Hypothalamus (tissue), 51 donors: ENCODE measurements around the gene VARS2.
"Not testable (repeated sequence)": the region's sequence is repeated elsewhere in the genome, so short reads cannot be mapped to it uniquely, and the experiment has no call there.

Experiments
- DNase-seq, 51 donors: peaks; one replicate each; lab custom pipeline; 2025; lab: John Stamatoyannopoulos, UW

The VARS2 gene

DNA sequence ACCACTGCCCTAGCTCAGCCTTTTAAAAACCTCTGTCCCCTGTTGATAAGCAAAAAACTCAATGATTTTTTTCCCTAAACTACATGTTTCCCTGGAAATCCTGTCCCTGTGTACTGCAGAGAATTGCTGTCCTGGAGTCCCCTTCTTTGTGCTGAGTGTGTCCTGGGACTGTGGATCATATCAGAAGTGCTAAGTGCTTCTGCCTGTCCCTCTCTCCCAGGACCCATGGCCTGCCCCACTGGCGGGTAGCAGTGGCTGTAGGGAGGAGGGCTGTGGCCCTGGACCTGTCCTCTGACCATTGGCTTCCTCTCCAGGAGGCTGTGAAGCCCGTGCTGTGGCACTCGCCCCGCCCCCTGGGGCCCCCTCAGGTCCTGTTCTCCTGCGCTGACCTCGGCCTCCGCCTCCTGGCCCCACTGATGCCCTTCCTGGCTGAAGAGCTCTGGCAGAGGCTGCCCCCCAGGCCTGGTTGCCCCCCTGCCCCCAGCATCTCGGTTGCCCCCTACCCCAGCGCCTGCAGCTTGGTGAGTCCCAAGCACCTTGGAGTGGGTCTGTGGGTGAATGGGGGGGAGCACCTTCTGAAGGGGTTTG is 10.1 kb downstream of the VARS2 start:
- DNase-seq: not testable (repeated sequence)

DNA sequence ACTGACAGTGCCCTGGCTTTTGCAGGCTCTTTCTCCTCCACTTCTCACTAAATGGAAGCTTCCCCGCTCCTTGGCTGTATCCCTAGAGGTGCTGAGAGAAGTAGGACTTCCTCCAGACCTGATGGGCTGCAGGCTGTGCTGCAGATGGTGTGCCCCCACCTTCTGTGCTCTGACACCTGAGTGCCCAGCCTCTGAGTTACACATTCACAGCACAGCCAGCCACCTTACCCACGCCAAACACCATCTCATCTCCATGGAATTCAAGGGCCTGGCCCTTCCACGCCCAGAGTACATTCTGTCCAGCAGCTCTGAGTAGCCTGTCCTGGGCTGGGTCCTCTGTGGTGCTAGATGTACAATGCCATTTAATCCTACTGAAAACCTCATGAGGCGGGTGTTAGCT is 12.6 kb downstream of the VARS2 start:
- no peak for DNase-seq

- DNase-seq: not testable (repeated sequence)
Measured at GRCh38 chr6:30927080-30927479, 13.0 kb downstream of the VARS2 start.

GRCh38 chr6:30928677-30929076 is 14.6 kb downstream of the VARS2 start:
- no peak for DNase-seq

- DNase-seq: no peak
Measured at GRCh38 chr6:30930506-30930905, 16.5 kb downstream of the VARS2 start.

- DNase-seq: no peak
Measured at GRCh38 chr6:30931272-30931671, 17.2 kb downstream of the VARS2 start.

- no peak for DNase-seq
Measured at GRCh38 chr6:30931969-30932645, 18.1 kb downstream of the VARS2 start, which contains the start of gene SFTA2. TSS of gene SFTA2 (minus strand) at chr6:30932170. CDS start at chr6:30932096, 74 bp downstream.

DNA sequence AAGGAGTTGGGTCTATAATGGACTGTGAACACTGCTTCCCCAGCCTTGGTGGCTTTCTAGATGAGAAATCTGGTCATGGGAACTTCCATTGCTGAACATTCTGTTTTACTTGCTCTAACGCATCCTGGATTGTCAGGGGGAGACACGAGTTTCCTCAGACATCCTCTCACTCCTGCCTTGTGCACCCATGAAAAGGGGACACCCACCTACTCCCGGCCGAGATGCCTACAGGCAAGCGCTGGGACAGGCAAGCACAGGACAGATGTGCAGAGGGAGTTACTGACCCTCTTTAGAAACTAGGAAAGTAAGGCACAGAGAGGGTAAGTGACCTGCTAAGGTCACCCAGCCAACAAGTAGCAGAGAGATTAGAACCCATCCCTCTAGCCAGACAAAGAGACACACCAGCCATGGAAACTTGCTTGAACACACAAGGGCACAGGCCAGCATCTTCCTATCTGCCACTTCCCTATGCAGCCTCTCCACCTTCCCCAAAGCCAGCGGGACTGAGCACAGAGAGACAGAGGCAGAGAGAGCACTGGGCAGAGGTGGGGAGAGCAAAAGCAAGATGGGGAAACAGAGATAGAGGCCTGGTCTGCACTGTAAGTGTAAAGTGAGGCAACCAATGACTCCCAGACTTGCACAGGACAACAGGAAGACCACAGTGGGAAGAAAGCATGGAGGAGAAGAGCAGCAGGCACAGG is 18.8 kb downstream of the VARS2 start:
- DNase-seq: no peak

- no peak for DNase-seq
Measured at GRCh38 chr6:30935018-30935417, 21.0 kb downstream of the VARS2 start.

- no peak for DNase-seq
Measured at GRCh38 chr6:30937265-30937664, 23.2 kb downstream of the VARS2 start.

- no peak for DNase-seq
Measured at GRCh38 chr6:30938730-30939129, 24.7 kb downstream of the VARS2 start.

DNA sequence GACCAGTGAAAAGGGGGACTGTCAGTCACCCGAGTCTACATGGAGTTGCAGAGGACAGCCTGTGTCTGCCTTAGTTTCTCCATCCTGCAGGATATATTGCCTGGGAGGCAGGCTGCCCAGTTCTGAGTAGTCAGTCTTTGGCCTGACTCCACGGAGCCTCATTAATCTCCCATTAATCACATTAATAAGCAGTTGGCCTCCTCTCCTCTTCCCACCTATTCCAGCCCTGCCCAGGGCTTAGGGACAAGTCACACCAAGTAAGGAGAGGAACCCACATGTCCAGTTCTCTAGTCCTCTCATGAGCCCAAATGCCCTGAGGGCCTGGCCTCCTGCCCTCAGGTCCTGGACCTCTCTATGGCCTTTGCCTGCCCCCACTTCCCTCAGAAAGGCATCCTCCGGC is 25.4 kb downstream of the VARS2 start:
- no peak for DNase-seq

DNA sequence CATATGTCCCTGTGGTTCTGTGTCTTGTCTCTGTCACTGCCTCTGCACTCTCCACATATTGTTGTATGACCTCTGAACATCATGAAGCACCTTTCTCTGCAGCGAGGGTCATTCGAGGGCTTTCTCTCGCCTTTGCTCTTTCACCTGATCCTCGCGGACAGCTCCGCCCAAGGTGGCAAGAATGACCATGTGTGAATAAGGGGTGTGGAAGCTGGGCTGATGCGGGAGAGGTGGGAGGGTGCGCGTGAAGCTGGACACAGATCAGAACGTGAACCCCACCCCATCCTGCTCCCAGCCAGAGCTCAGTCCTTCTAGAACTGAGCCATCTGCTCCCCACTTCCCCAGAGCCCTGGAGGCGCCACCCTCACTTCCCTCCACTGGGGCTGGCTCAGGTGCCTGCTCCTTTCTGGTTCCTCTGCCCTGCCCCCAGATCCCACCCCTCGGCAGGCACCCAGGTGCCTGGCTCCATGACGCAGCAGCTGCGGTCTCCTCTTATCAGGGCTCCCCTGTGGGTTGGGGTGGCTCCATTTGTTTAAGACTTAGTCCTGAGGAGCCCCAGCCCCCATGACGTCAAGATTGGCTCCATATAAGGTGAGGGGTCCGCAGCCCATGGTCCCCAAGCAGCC is 26.4 kb downstream of the VARS2 start, which contains the start of gene MUCL3:
Gene MUCL3 (plus strand): TSS at position 613 of the 626 bp plus-strand sequence. CDS start 27 bp downstream, outside the sequence.
- no peak for DNase-seq

DNA sequence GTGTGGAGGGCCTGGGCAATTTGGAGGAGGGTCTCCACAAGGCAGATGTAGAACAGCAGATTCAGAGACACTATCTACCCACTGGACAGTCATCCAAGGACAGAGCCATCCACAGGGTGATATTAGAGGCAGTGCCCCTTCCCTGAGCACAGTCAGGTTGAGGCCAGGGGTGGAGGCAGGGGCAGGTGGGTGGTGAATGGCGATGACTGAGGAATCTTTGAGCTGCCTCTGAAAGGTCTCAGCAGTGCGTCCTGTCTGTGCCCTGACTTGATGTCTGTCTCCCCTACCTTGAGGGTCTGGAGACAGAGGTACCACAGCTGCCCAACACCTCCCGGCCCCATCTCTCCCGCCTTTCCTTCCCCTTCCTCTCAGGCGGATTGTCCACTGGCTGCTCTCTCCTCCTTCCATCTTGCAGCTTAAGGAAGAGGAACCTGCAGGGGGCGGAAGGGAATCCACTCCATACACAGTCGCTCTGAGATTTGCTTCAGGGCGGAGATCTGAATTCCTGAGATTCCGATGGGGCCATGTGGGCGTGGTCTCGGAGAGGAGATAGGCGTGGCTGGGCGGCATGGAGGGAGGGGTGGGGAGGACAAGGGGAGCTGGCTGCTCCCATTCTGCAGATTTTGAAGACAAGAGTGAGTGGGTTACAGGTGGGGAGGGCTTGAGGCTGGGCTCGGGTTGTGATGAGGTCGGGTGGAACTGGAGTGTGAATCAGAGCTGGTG is 28.5 kb downstream of the VARS2 start:
- DNase-seq: peak in 1 of 51 donors; percentile 7

DNA sequence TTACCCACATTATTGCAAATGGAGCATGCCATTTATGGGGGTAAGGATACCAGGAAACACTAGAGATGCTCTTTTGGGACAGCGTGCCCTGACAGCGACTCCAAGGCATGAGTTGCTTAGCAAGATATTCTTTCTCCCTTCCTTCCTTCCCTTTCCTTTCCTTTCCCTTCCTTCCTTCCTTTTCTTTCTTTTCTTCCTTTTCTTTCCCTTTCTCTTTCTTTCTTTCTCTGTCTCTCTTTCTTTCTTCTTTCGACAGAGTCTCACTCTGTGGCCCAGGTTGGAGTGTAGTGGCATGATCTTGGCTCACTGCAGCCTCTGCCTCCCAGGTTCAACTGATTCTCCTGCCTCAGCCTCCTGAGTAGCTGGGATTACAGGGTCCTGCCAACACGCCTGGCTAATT is 30.0 kb downstream of the VARS2 start:
- no peak for DNase-seq

DNA sequence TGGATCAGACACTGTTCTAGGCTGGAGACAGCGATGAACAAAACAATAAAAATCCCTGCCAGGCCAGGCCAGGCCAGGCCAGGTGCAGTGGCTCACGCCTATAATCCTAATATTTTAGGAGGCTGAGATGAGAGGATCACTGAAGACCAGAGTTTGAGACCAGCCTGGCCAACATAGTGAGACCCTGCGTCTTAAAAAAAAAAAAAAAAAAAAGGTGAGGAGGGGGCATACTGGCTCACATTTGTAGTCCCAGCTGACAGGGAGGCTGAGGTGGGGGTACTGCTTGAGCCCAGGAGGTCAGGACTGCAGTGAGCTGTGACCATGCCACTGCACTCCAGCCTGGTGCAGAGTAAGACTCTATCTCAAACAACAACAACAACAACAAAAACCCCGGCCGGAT is 31.2 kb downstream of the VARS2 start:
- no peak for DNase-seq

- DNase-seq: no peak
Measured at GRCh38 chr6:30947231-30947630, 33.2 kb downstream of the VARS2 start.

DNA sequence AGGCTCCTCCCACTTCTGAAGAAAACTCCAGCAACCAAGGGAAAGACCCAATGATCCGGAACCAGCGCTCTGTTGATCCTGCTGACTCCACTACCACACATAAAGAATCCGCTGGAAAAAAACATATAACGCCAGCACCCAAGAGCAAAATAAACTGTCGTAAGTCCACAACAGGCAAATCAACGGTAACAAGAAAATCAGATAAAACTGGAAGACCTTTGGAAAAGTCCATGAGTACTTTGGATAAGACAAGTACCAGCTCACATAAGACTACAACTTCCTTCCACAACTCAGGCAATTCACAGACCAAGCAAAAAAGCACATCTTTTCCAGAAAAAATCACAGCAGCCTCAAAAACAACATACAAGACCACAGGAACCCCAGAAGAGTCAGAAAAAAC is 34.8 kb downstream of the VARS2 start:
- no peak for DNase-seq

DNA sequence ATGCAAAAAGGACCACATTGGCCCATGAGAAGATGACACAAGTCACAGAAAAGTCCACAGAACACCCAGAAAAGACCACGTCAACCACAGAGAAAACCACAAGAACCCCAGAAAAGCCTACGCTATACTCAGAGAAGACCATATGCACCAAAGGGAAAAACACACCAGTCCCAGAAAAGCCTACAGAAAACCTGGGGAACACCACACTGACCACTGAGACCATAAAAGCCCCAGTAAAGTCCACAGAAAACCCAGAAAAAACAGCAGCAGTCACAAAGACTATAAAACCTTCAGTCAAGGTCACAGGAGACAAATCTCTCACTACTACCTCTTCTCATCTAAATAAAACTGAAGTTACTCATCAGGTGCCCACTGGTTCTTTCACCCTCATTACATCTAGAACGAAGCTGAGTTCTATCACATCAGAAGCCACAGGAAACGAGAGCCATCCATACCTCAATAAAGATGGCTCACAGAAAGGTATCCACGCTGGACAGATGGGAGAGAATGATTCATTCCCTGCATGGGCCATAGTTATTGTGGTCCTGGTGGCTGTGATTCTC is 38.0 kb downstream of the VARS2 start:
- DNase-seq: no peak

DNA sequence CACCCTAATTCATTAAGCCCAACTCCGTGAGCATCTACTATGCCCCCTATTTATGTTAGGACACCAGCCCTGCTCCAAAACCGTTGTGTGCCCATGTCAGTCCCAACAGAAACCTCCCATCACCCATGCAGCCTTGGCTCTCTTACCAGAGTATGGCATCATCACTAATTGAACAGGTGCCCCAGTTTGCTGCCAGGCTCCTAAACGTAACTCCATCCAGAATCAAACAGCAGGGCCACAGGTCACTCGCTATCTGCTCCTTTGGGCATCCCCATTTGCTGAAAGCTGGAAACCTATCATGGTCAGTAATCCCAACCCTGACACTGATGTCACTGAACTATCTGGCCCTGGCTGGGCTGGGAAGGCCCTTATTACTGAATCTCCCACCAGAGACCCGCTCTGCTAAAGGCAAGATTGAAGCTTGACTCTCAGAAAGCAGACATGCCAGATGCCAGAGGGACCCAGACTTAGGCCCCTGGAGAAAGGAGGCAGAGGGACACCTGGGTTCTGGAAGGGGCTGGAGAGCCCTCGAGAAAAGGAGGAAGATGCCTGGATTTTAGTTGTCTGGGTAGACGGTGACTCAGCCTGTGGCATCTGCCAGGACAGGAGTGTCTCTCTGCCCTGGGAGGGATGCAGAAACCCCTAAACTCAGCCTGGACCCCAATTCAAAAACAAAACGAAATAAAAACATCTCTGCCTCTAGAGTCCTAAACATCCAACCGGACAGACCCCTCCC is 40.8 kb downstream of the VARS2 start:
- DNase-seq: peak in 2 of 51 donors; percentile 4 to 17
